GM12878 (cell line): Measurements from ENCODE around the gene RILPL2.
"Not testable (repeated sequence)": the region's sequence is repeated elsewhere in the genome, so short reads cannot be mapped to it uniquely, and the experiment has no call there.

Source experiments
- ATF3 ChIP-seq: IDR thresholded peaks from 2 replicates; pipeline ENCODE4 v1.6.1; 2011; ENCODE audit warnings: low read depth, mild to moderate bottlenecking, low read length, moderate library complexity, borderline replicate concordance; ENCODE audit errors: extremely low read depth
- BHLHE40 ChIP-seq, 2 experiments: fragments of 450-650 bp in 1 of 2; IDR thresholded peaks; 2 replicates each; pipeline ENCODE4 v1.6.1; 2011 to 2017; ENCODE audit warnings: low read depth in 2 of 2, borderline replicate concordance in 1 of 2, improper control_type of control experiment in 1 of 2, low read length in 1 of 2, mild to moderate bottlenecking in 1 of 2
- CBX3 ChIP-seq: fragments of 200-600 bp; sonication (generic); IDR thresholded peaks from 2 replicates; pipeline ENCODE4 v1.6.1; 2016; ENCODE audit warnings: low read depth, borderline replicate concordance
- CHD1 ChIP-seq: IDR thresholded peaks from 2 replicates; pipeline ENCODE4 v1.6.1; 2012; ENCODE audit warnings: low read depth, low read length, improper control_type of control experiment
- CREB1 ChIP-seq: IDR thresholded peaks from 2 replicates; pipeline ENCODE4 v1.6.1; 2012; ENCODE audit warnings: low read depth, mild to moderate bottlenecking, inconsistent platforms
- CTCF ChIP-seq, 3 experiments: IDR thresholded peaks in 2 of 3; conservative IDR thresholded peaks in 1 of 3; 2 replicates each; pipeline ENCODE4 v1.5.1; 2011; ENCODE audit warnings: low read depth in 3 of 3, low read length in 3 of 3, mild to moderate bottlenecking in 3 of 3, control low read depth in 2 of 3, moderate library complexity in 2 of 3, inconsistent platforms in 1 of 3, mixed read lengths in 1 of 3; ENCODE audit not compliant: control insufficient read depth in 2 of 3, insufficient read depth in 1 of 3; ENCODE audit errors: extremely low read depth in 1 of 3
- E2F8 ChIP-seq: fragments of 450-650 bp; IDR thresholded peaks from 2 replicates; pipeline ENCODE4 v1.6.1; 2018; ENCODE audit warnings: mild to moderate bottlenecking, low read depth, moderate library complexity; ENCODE audit not compliant: partially characterized antibody
- ELK1 ChIP-seq: IDR thresholded peaks from 2 replicates; pipeline ENCODE4 v1.6.1; 2012; ENCODE audit warnings: low read depth, low read length, improper control_type of control experiment
- HDAC6 ChIP-seq: fragments of 200-600 bp; sonication (generic); IDR thresholded peaks from one replicate; pipeline ENCODE4 v1.8.0; 2017; ENCODE audit warnings: antibody characterized with exemption; ENCODE audit not compliant: unreplicated experiment
- PKNOX1 ChIP-seq: fragments of 450-650 bp; IDR thresholded peaks from 2 replicates; pipeline ENCODE4 v1.6.1; 2016; ENCODE audit warnings: mild to moderate bottlenecking
- SUZ12 ChIP-seq: fragments of 200-600 bp; sonication (generic); IDR thresholded peaks from one replicate; pipeline ENCODE4 v1.6.1; 2018; ENCODE audit warnings: antibody characterized with exemption, mild to moderate bottlenecking; ENCODE audit not compliant: unreplicated experiment
- TCF7 ChIP-seq: IDR thresholded peaks from 2 replicates; pipeline ENCODE4 v1.6.1; 2014; ENCODE audit warnings: antibody characterized with exemption, borderline replicate concordance

- not testable (repeated sequence) for TF ChIP-seq CBX3; E2F8; SUZ12; TCF7; CHD1; ATF3; CREB1; BHLHE40 (IDR thresholded peaks at IDR 0.05; ENCODE audit: borderline replicate concordance in 1 of 2, low read depth in 2 of 2, low read length in 1 of 2); PKNOX1; CTCF (IDR thresholded peaks at IDR 0.05 in 2 of 3, conservative IDR thresholded peaks at IDR 0.05 in 1 of 3; ENCODE audit: control insufficient read depth in 2 of 3, extremely low read depth in 1 of 3, insufficient read depth in 1 of 3, low read depth in 3 of 3, low read length in 3 of 3); HDAC6; ELK1
These were observed 7.4 kb downstream of the RILPL2 start for GRCh38 chr12:123429101-123429500.
